Gastrocnemius medialis (tissue), 4 donors: Measurements from ENCODE around the gene PRKG1. TPM values are rescaled to one million over a fixed set of nuclear protein-coding genes. Genes with fewer than 3 reads are reported as not detected.

Source experiments
- ATAC-seq, 2 donors: fragments of 150-250 bp; one replicate each; pipeline ENCODE4 v1.9.1; 2016
- DNase-seq, 2 donors: peaks; one replicate each; pipeline ENCODE4 v3.0.0-alpha.2; 2019
- H3K27ac ChIP-seq, 4 donors: fragments of 200-600 bp; sonication (generic); 1 replicate in 1 of 4; 2 replicates in 3 of 4; pipeline ENCODE4 v1.5.1; 2016 to 2018; ENCODE audit warnings: mild to moderate bottlenecking in 2 of 4, moderate library complexity in 1 of 4
- H3K27me3 ChIP-seq, 3 donors: fragments of 200-600 bp; sonication (generic) in 2 of 3; 1 replicate in 1 of 3; 2 replicates in 2 of 3; pipeline versions ENCODE4 v1.5.1 to v1.6.0; 2016 to 2019; ENCODE audit warnings: mild to moderate bottlenecking in 1 of 3, moderate library complexity in 1 of 3
- H3K36me3 ChIP-seq, 2 donors: fragments of 200-600 bp; sonication (generic) in 1 of 2; one replicate each; pipeline ENCODE4 v1.5.1; 2017 to 2018
- H3K4me1 ChIP-seq, 2 donors: fragments of 200-600 bp; sonication (generic) in 1 of 2; one replicate each; pipeline ENCODE4 v1.5.1; 2016 to 2017; ENCODE audit warnings: mild to moderate bottlenecking in 2 of 2
- H3K4me3 ChIP-seq, 4 donors: fragments of 200-600 bp; sonication (generic) in 3 of 4; 1 replicate in 1 of 4; 2 replicates in 3 of 4; pipeline ENCODE4 v1.5.1; 2016 to 2019; ENCODE audit warnings: mild to moderate bottlenecking in 2 of 4
- H3K9me3 ChIP-seq, 3 donors: fragments of 200-600 bp; sonication (generic) in 2 of 3; 1 replicate in 1 of 3; 2 replicates in 2 of 3; pipeline ENCODE4 v1.5.1; 2016 to 2019
- CTCF ChIP-seq, 5 experiments: fragments of 450-650 bp in 3 of 5; fragments of 200-600 bp in 2 of 5; sonication (generic) in 2 of 5; IDR thresholded peaks in 4 of 5; conservative IDR thresholded peaks in 1 of 5; 1 replicate in 4 of 5; 2 replicates in 1 of 5; pipeline ENCODE4 v1.5.1; 2016 to 2019; ENCODE audit warnings: antibody characterized with exemption in 5 of 5, mild to moderate bottlenecking in 3 of 5, moderate library complexity in 3 of 5
- POLR2A ChIP-seq, 2 donors: fragments of 450-650 bp; IDR thresholded peaks; one replicate each; pipeline ENCODE4 v1.6.1; 2017; ENCODE audit warnings: antibody characterized with exemption in 2 of 2, mild to moderate bottlenecking in 2 of 2, moderate library complexity in 2 of 2
- in situ Hi-C, 4 donors: fragments of 200-750 bp; cut with MboI; loops; one replicate each; pipeline versions ENCODE4 v1.15.0 to v1.8.0; 2017; ENCODE audit warnings: low sequenced_read_pairs in 4 of 4
- intact Hi-C: fragments of 100-400 bp; cut with DNase I; formaldehyde crosslinking; loops from one replicate; pipeline ENCODE4 v1.15.1; 2023; ENCODE audit warnings: low total_unique reads
- total RNA-seq, 4 donors: library from RNA; depleted of rRNA; stranded (reverse); fragments of >200 nt; gene quantifications; one replicate each; pipeline versions ENCODE4 v1.1.0 to v1.2.3, GENCODE V29; 2016

The PRKG1 gene
- total RNA-seq, 4 donors from 2014 or later: 10.4 to 39.4 (median 25.1) TPM

GRCh38 chr10:52250510-52250909 is 1176.2 kb downstream of the PRKG1 start:
- Histone ChIP-seq H3K9me3 (no peaks in the 10 kb centered on the region), H3K27ac (peak overlapping the region; percentile 71 to 94 (median 80)), H3K36me3 (no peaks in the 10 kb centered on the region), H3K4me1 (peaks cover 21 to 54% of the 10 kb centered on the region in 2 donors), H3K27me3 (no peaks in the 10 kb centered on the region), H3K4me3 (peak overlapping the region in 1 of 4 donors; percentile 36)
- DNase-seq (peak; percentile 38 to 50), ATAC-seq (peak; percentile 94)
- TF ChIP-seq CTCF (IDR thresholded peaks at IDR 0.05 in 4 of 5, conservative IDR thresholded peaks at IDR 0.05 in 1 of 5) (no peak), POLR2A (IDR thresholded peaks at IDR 0.05) (peak; percentile 53 to 85)
- intact Hi-C loops: loop anchor here (5.0 to 10.0 kb wide), 2 partner anchors 123 to 1866 kb away; no protein-coding TSS in a partner anchor
- in situ Hi-C loops: no loop called here

GRCh38 chr10:52252307-52252706 is 1178.0 kb downstream of the PRKG1 start:
- DNase-seq (no peak), ATAC-seq (peak in 1 of 2 donors; percentile 16)
- H3K9me3 ChIP-seq: no peaks in the 10 kb centered on the region
- in situ Hi-C loops (no loop called here), intact Hi-C loops (loop anchor here (5.0 to 10.0 kb wide), 2 partner anchors 125 to 1868 kb away; no protein-coding TSS in a partner anchor)
- H3K27me3 ChIP-seq: no peaks in the 10 kb centered on the region
- H3K4me1 ChIP-seq: peaks cover 36 to 68% of the 10 kb centered on the region in 2 donors
- H3K27ac ChIP-seq: peak overlapping the region; percentile 48 to 94 (median 76)
- TF ChIP-seq POLR2A (IDR thresholded peaks at IDR 0.05) (no peak), CTCF (IDR thresholded peaks at IDR 0.05 in 4 of 5, conservative IDR thresholded peaks at IDR 0.05 in 1 of 5) (no peak)
- no peaks in the 10 kb centered on the region for H3K36me3 ChIP-seq
- H3K4me3 ChIP-seq: peak overlapping the region in 1 of 4 donors; percentile 36

GRCh38 chr10:52256832-52257691 is 1182.8 kb downstream of the PRKG1 start:
- peak; percentile 85 for ATAC-seq
- TF ChIP-seq POLR2A (IDR thresholded peaks at IDR 0.05): peak in 1 of 2 donors; percentile 45
- no peak for TF ChIP-seq CTCF (IDR thresholded peaks at IDR 0.05 in 4 of 5, conservative IDR thresholded peaks at IDR 0.05 in 1 of 5)

GRCh38 chr10:52257692-52258075 is 1183.4 kb downstream of the PRKG1 start:
- no peak for DNase-seq
- ATAC-seq: no peak
- no peaks in the 10 kb centered on the region for H3K27me3 ChIP-seq
- no peaks in the 10 kb centered on the region for H3K9me3 ChIP-seq
- H3K27ac ChIP-seq: peak overlapping the region; percentile 76 to 94 (median 84)
- no peaks in the 10 kb centered on the region for H3K36me3 ChIP-seq
- intact Hi-C loops: loop anchor here (5.0 to 10.0 kb wide), 3 partner anchors 150 to 1873 kb away; no protein-coding TSS in a partner anchor
- H3K4me1 ChIP-seq: peaks cover 42 to 67% of the 10 kb centered on the region in 2 donors
- TF ChIP-seq POLR2A (IDR thresholded peaks at IDR 0.05) (no peak), CTCF (IDR thresholded peaks at IDR 0.05 in 4 of 5, conservative IDR thresholded peaks at IDR 0.05 in 1 of 5) (no peak)
- in situ Hi-C loops: no loop called here
- H3K4me3 ChIP-seq: no peak overlapping the region

More at GRCh38 chr10:52256832-52257691, 1182.8 kb downstream of the PRKG1 start:
- Histone ChIP-seq H3K36me3 (no peaks in the 10 kb centered on the region), H3K4me3 (no peak overlapping the region), H3K4me1 (peaks cover 48 to 73% of the 10 kb centered on the region in 2 donors), H3K9me3 (no peaks in the 10 kb centered on the region), H3K27me3 (no peaks in the 10 kb centered on the region), H3K27ac (peak overlapping the region; percentile 76 to 94 (median 84))
- peak; percentile 76 to 79 for DNase-seq
- in situ Hi-C loops (no loop called here), intact Hi-C loops (loop anchor here (5.0 to 10.0 kb wide), 3 partner anchors 150 to 1872 kb away; no protein-coding TSS in a partner anchor)
